Coronary artery (tissue), 2 donors: Measurements from ENCODE around the gene ITGB4.

Experiments
- DNase-seq: peaks from one replicate; pipeline ENCODE4 v3.0.0-alpha.2; 2017; ENCODE audit warnings: low spot score
- H3K27ac ChIP-seq, 2 donors: fragments of 200-600 bp; sonication (generic); one replicate each; pipeline ENCODE4 v1.5.1; 2016 to 2019
- H3K4me3 ChIP-seq: fragments of 200-600 bp; sonication (generic); 2 replicates; pipeline ENCODE4 v1.5.1; 2016; ENCODE audit warnings: mild to moderate bottlenecking, moderate library complexity
- TF ChIP-seq, protein P1 (sequence below): fragments of 200-600 bp; sonication (generic); IDR thresholded peaks from one replicate; pipeline ENCODE4 v1.5.1; 2019; ENCODE audit warnings: antibody characterized with exemption

Gene ITGB4

DNA sequence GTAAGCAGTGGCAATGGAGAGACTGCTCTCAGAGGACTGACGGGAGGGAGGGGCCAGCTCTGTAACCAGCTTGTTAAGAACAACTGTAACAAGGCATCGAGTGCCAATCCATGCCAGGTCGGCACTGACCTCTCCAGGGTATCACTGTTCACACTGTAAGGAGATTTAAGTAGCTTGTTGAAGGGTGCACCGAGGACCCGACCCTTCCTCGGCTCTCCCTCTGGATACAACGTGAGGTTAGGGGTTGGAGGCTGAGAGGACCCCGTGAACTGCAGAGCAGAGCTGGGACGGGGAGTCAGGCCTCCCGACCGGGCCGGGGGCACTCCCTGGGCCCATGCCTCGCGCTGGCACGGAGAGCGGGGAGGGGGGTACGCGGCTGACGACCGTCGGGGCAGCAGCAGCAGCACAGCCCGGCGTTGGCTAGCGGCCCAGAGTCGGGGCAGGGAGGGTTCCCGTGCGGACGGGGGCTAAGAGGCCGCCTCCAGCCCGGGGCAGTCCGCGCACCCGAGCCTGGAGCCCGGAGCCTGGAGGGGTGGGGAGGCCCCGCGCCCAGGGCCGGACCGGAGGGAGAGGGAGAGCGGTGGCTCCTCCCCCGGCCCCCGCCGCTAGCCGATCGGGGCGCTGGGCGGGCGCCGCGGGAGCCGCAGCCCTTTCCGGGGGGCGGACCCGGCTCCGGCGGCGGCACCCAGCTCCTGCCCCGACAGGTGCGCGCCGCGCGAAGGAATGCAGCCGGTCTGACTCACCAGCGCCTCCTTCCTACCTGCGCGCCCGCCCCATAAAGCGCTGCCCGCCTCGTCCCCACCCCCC lies at the start of gene ITGB4:
Gene ITGB4, plus strand, starts transcription at position 804 of the 807 bp plus-strand sequence. CDS start 3,245 bp downstream, outside the sequence.
- TF ChIP-seq, protein P1, sequence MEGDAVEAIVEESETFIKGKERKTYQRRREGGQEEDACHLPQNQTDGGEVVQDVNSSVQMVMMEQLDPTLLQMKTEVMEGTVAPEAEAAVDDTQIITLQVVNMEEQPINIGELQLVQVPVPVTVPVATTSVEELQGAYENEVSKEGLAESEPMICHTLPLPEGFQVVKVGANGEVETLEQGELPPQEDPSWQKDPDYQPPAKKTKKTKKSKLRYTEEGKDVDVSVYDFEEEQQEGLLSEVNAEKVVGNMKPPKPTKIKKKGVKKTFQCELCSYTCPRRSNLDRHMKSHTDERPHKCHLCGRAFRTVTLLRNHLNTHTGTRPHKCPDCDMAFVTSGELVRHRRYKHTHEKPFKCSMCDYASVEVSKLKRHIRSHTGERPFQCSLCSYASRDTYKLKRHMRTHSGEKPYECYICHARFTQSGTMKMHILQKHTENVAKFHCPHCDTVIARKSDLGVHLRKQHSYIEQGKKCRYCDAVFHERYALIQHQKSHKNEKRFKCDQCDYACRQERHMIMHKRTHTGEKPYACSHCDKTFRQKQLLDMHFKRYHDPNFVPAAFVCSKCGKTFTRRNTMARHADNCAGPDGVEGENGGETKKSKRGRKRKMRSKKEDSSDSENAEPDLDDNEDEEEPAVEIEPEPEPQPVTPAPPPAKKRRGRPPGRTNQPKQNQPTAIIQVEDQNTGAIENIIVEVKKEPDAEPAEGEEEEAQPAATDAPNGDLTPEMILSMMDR = no peak
- H3K27ac ChIP-seq = peak within 1 kb of the TSS in 1 of 2 donors; percentile 80

DNA sequence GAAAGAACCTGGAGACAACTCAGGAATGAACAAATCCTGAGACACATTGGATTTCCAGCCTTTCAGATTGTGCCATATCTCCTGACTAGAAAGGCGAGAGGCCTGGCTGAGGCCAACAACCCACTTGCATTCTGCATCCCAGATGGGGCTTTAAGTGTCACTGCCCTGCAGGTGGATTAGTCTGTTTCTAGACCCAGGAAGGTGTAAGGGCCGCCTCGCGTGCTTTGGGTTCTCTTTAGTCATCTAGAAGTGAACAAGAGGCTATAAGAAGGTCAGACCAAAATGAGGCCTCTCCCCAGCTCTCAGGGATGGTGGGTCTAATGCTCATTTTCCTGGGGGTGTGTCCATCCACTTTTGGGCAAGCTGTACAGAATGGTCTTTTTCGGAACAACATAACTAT lies 49.2 kb upstream of the ITGB4 start:
- DNase-seq = no peak
- no peak overlapping the region for H3K27ac ChIP-seq
- no peak overlapping the region for H3K4me3 ChIP-seq
- TF ChIP-seq, protein P1 = no peak

More for the DNA sequence above, at the start of gene ITGB4:
- peak within 1 kb of the TSS; percentile 68 for H3K4me3 ChIP-seq
- no peak for DNase-seq

DNA sequence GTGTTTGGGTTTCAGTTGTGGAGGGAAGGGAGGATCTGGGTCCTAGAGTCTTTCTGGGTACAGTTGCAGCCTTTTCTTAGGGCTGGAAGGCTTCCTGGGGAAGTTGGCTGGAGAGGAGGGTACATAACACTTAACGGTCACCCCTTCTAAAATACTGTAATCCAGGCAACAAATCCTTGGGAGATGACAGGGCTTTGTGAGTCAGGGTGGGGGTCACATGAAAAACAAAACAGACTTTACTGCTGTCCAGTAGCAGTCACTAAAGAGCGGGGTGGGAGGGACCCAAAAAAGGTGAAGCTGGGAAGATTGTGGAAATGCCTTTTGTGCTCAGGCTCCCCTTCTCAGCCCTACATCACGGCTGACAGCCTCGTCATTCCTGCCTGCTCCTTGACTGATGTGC lies 47.8 kb upstream of the ITGB4 start:
- no peak for DNase-seq
- Histone ChIP-seq H3K27ac (no peak overlapping the region), H3K4me3 (no peak overlapping the region)
- TF ChIP-seq, protein P1 = no peak

DNA sequence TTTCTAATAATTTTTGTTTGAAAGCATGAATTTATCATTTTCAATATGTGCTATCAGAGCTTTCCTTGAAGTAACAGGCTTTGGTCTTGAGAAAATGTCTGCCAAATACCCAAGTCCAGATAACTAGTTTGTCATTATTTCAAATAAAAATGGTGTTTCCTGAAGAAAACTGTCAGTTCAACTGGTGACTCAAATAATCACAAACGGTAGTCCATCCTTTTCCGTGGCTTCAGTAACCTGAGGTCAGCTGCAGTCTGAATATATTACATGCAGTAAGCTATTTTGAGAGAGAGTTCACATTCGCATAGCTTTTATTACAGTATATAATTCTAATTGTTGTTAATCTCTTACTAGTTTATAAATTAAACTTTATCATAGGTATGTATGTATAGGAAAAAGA lies 44.8 kb upstream of the ITGB4 start:
- TF ChIP-seq, protein P1 = no peak
- DNase-seq = no peak
- H3K27ac ChIP-seq = no peak overlapping the region

DNA sequence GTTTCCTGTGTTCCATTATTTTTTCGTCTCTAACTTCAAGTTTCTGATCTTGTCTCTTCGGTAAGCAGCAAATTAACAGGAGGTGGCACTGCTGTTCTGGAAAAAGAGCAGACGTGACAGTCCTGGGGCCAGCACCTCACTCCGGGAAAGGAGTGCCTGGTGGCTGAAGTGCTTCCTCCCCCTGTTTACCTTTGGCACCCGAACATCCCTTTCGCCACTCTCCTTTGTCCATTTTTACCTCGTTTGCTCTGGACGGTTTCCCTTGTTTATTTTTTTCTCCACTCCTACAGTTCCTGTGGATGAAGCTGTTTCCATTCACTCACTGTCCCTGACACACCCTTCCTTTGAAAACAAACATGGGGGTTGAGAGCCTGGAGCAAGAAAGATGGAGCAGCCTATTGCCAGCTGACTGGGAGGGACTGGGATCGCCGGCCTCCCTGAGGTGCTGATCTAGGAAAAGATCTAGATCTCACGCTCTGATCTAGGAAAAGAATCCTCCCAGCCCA lies 41.5 kb upstream of the ITGB4 start:
- TF ChIP-seq, protein P1 = no peak
- Histone ChIP-seq H3K4me3 (no peak overlapping the region), H3K27ac (peak overlapping the region in 1 of 2 donors; percentile 50)
- DNase-seq = no peak

More for the DNA sequence above, 44.8 kb upstream of the ITGB4 start:
- H3K4me3 ChIP-seq = no peak overlapping the region

DNA sequence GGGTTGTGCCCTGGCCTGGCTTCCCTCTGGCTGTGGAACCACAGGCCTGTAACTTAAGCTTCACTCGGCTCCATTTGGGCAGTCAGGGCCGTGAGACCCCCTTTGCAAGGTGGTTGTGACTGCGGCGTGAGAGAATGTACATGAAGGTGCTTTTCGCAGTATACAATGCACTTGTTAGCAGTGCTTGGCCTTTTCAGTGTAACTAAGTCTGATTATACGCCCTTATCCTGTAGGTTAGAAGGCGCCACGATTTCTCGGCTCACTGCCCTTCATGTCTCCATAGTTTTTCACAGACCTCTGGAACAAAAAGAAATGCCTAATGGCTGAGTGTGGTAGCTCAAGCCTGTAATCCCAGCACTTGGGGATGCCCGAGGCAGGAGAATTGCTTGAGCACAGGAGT lies 40.8 kb upstream of the ITGB4 start:
- Histone ChIP-seq H3K4me3 (no peak overlapping the region), H3K27ac (peak overlapping the region in 1 of 2 donors; percentile 48)
- TF ChIP-seq, protein P1 = no peak
- DNase-seq = no peak

DNA sequence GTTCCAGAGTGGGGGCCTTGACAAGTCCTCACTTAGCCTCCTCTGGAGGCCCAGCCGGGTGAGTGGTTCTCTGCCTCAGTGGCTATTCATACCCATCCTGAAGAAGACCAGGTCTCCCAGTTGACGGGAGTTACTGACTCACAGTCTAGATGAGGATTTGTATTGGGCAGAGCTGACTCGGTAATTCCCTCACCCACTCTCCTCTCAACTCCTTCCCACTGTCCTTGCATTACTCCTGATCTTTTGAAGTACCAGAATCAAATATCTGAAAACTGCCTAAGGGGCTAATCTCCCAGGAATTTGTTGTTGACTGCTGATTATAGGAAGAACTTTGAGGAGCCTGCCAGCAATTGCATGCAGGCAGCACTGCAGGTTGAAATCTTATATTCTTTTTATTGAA lies 40.0 kb upstream of the ITGB4 start:
- Histone ChIP-seq H3K4me3 (no peak overlapping the region), H3K27ac (peak overlapping the region in 1 of 2 donors; percentile 48)
- TF ChIP-seq, protein P1 = no peak
- DNase-seq = no peak
